GM18505 (cell line): Measurements from ENCODE around the gene GSTA5.
"Not testable (repeated sequence)": the region's sequence is repeated elsewhere in the genome, so short reads cannot be mapped to it uniquely, and the experiment has no call there.

Experiments used
- ATAC-seq: cut with Tn5 transposase; IDR thresholded peaks from one replicate; pipeline ENCODE4 v1.9.1; 2021; ENCODE audit not compliant: unreplicated experiment
- POLR2A ChIP-seq: IDR thresholded peaks from 4 replicates; pipeline ENCODE4 v1.6.1; 2011; ENCODE audit warnings: borderline replicate concordance; ENCODE audit not compliant: insufficient read depth, insufficient read length; ENCODE audit errors: extremely low read depth

The GSTA5 gene

DNA sequence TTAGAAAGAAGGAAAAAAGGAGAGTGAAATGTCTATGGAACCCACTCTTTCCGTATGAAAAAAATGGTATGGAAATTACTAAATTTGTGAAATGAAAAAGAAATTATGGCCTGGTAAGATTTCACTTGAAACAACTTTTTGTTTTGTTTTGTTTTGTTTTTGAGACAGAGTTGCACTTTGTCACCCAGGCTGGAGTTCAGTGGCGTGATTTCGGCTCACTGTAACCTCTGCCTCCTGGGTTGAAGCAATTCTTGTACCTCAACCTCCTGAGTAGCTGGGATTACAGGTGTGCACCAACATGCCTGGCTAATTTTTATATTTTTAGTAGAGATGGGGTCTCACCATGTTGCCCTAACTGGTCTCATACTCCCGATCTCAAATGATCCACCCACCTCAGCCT is 17.8 kb upstream of the GSTA5 start:
- no peak for TF ChIP-seq POLR2A
- ATAC-seq: no peak

DNA sequence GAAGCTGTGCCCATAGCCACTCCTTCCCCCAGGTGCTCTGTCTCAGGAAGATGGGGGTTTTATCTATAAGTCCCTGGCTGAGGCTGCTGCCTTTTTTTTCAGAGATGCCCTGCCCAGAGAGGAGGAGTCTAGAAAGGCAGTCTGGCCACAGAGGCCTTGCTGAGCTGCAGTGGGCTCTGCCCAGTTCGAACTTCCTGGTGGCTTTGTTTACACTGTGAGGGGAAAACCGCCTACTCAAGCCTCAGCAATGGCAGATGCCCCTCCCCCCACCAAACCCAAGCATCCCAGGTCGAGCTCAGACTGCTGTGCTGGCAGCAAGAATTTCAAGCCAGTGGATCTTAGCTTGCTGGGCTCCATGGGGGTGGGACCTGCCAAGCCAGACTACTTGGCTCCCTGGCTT is 15.5 kb upstream of the GSTA5 start:
- not testable (repeated sequence) for ATAC-seq

DNA sequence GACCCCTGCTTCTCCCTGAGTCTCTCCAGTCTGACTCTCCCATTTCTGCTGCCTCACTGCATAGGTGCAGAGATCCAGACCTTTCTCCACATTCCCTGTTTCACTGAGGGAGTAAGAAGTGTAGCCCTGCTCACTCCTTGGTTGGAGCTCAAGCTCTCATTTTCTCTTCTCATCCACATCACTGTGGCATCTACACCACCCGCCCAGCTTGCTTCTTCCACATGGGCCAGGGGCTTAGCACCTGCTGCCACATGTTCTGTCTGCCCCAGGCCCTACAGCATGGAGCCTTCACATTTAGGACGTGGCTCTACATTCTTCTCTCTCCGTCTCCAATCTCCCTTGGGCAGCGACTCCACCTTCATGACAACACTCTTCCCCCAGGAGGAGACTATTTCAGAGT is 8.5 kb upstream of the GSTA5 start:
- no peak for ATAC-seq
- no peak for TF ChIP-seq POLR2A

DNA sequence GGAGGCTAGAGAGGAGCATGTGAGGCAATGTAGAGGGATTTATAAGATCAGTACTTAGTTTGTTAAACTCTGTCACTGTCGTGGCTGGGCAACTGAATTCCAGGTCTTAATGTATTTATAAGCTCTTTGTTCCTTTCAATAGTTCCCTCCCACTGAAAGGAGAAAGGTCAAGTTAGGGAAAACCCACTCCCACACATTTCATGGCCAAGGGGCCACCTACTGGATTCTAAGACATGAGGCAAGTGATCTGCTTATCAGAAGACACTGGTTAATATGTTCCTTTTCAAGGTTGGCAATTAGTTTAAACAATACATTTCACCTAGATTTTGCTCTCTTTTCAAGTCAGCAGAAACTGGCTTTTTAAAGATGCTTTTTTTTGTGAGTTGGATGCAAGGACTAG is 5.4 kb upstream of the GSTA5 start:
- ATAC-seq: no peak
- TF ChIP-seq POLR2A: no peak

DNA sequence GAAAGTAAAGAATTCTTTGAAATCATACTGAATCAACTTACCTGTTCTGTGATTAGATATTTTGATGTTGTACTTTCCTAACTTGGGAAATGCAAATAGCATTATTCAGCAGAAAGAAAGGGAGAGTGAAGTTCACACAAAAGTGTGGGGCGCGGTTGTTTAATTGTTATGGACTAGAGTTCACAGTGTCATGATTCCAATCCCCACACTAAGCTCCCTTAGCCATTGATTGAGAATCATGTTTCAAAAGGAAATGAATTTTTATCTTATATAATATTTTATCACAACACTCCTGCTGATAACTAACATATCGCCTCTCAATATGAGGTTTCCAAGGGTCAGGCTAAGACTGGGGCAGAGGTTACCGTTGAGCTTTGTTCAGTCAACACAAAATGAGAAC is 3.0 kb upstream of the GSTA5 start:
- no peak for ATAC-seq
- TF ChIP-seq POLR2A: no peak

DNA sequence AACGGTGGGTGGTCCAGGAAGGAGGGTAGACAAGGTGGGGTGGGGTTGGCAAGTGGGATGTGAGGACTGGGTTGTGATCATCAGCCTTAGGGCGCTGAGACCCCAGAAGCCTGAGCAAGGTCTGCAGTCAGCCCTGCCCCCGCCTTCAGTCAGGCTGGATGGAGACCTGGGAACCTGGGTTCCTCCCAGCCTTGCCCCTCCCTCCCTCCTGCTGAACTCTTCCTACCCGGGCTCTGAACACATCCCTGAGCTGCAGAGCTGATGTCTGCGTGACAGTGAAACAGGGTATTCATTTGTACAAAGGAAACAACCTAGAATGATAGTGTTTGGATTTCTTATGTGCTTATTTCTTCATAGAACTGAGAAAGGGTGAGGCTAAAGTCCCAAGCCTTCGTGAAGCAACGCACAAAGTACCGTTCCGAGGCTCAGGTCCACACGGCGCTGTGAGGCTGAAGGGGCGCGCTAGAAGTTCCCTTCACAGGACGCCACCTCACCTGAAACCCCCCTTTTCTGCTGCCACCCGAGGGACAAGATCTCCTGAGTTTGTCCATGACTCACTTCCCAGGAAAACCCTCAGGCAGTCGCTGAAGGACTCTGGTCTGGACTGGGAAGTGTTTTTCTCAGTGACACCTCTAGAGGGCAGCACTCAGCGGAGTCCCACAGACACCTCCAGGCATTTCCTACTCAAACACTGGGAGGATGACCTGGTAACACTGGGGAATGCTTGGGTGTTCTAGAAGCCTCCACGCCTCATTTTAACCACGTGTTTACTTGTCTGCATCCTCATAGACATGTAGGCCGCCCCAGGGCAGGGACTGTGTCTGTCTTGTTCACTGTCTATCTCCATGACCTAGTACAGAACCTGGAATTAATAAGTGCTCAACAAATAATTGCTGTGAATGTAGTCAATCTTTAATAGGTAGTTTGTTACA is 1.2 kb downstream of the GSTA5 start:
- ATAC-seq: peak; percentile 65
- TF ChIP-seq POLR2A: no peak

DNA sequence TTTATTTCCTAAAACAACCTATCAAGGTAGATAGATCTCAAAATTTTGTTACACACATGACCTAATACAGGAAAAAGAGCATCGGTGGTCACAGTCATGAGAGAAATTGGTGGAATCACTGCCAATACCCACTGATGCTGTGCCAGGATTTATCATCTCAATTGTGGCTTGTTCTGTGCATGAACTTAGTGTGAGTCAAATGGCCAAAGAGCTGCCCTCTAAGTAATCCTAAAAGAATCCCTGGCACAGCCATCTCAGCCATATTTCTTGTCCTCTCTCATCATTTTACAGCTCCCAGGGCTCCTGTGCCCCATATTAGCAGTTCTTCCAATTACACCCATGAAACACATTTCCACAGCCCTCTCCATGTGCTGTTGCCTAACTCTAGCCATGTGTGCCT is 6.1 kb downstream of the GSTA5 start:
- no peak for ATAC-seq
- TF ChIP-seq POLR2A: no peak

DNA sequence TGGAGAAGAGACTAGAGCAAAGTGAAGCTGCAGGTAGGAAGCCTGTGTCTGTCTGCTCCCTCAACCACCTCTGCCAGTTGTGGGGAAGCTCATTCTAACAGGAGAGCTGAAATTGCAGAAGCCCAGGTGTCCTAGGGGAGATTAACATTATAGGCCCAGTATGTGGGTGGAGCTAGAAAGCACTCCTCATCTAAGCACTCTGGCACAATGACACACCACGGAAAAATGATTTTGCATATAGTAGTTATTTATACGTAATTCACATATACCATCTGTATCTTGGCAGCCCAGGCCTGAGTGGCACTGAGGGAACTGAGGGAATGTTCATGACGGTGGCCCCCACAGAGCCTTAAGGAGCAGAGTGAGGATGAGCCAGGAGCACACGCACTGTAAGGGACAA is 9.7 kb downstream of the GSTA5 start:
- ATAC-seq: not testable (repeated sequence)

DNA sequence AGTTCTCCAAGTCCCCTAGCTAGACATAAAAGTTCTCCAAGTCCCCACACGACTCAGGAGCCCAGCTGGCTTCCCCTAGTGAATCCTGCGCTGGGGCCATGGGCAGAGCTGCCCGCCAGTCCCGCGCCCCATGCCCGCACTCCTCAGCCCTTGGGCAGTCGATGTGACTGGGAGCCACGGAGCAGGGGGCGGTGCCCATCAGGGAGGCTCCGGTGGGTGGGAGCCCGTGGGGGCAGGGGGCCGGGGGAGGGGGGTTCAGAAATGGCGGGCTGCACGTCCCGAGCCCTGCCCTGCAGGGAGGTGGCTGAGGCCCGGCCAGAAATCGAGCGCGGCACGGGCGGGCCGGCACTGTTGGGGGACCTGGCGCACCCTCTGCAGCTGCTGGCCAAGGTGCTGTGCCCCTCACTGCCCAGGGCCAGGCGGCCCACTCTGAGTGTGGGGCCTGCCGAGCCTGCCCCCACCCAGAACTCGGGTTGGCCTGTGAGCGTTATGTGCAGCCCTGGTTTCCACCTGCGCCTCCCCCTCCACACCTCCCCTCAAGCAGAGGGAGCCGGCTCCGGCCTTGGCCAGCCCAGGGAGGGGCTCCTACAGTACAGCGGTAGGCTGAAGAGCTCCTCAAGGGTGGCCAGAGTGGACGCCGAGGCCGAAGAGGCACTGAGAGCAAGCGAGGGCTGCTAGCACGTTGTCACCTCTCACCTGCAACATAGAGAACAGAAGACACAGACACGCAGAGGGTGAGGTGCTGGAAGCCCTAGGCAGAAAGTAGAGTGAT is 11.4 kb downstream of the GSTA5 start:
- TF ChIP-seq POLR2A: no peak
- ATAC-seq: no peak

DNA sequence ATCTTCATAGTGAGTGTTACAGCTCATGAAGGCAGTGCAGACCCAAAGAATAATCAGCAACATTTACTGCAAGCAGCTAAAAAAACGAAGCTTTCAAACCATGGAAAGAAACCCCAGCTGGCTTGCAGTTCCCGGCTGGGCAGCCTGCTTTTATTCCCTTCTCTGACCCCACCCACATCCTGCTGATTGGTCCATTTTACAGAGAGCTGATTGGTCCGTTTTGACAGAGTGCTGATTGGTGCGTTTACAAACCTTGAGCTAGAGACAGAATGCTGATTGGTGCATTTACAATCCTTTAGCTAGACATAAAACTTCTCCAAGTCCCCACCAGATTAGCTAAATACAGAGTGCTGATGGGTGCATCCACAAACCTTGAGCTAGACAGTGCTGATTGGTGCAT is 12.0 kb downstream of the GSTA5 start:
- ATAC-seq: not testable (repeated sequence)

DNA sequence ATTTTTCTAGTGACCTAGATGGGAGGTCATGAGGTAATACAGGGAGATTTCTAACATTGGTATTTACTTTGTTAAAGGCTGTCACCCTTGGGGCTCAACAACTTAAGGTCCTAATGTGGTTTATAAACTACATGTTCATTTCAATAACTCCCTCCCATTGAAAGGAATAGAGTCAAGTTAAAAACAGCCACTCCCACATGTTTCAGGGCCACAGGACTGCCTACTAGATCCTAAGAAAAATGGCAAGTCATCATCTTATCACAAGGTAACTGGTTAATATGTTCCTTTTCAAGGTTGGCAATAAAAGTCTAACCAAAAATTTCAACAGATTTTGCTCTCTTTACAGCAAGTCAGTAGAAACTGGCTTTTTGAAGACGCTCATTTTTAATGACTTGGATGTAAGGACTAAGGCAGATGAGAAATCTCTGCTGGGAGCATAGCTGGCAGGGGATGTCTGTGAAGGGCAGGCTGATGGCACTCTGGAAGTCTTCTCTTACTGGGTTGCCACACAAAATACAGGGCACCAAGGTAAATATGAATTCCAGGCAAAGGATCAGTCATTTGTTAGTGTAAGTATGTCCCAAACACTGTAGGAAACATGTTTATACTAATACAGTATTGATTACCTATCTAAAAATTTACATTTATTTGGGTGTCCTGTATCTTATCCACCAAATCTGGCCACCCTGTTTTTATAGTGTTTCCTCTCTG is 13.4 kb downstream of the GSTA5 start:
- ATAC-seq: not testable (repeated sequence)

DNA sequence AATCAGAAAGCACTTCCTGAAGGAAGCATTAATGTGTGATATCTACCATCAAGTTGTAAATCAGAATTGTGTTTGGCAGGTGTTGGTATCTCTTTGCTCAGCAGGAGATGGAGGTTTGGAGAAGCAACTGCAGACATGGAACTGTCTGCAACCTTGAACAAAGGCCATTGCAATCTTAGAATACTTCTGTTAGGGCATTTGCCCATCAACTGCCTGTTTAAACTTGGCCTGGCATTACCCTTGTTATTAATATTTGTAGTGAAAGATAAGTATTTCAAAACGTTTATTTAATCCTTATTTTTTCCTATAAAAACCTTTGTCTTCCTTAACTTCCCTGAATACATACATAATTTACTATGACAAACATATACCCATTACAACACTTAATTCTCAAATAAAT is 14.1 kb downstream of the GSTA5 start:
- TF ChIP-seq POLR2A: no peak

DNA sequence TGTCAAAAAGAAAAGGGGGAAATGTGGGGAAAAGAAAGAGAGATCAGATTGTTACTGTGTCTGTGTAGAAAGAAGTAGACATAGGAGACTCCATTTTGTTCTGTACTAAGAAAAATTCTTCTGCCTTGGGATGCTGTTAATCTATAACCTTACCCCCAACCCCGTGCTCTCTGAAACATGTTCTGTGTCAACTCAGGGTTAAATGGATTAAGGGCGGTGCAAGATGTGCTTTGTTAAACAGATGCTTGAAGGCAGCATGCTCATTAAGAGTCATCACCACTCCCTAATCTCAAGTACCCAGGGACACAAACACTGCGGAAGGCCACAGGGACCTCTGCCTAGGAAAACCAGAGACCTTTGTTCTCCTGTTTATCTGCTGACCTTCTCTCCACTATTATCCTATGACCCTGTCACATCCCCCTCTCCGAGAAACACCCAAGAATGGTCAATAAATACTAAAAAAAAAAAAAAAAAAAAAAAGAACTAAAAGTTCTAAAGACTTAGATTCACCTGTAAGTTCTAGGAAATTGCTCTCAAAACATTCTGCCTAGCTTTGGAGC is 14.6 kb downstream of the GSTA5 start:
- not testable (repeated sequence) for ATAC-seq

More for the DNA sequence above, 14.1 kb downstream of the GSTA5 start:
- ATAC-seq: no peak

DNA sequence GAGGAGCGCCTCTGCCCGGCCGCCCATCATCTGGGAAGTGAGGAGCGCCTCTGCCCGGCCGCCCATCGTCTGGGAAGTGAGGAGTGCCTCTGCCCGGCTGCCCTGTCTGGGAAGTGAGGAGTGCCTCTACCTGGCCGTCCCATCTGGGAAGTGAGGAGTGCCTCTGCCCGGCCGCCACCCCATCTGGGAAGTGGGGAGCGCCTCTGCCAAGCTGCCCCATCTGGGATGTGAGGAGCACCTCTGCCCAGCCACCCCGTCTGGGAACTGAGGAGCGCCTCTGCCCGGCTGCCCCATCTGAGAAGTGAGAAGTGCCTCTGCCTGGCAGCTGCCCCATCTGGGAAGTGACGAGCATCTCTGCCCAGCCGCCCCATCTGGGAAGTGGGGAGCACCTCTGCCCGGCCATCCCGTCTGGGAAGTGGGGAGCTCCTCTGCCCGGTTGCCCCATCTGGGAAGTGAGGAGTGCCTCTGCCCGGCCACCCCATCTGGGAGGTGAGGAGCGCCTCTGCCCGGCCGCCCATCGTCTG is 15.3 kb downstream of the GSTA5 start:
- ATAC-seq: not testable (repeated sequence)
